ENCODE measurements around the gene ATG7. TPM values are rescaled to one million over a fixed set of nuclear protein-coding genes. Genes with fewer than 3 reads are reported as not detected.
"Not testable (repeated sequence)": the region's sequence is repeated elsewhere in the genome, so short reads cannot be mapped to it uniquely, and the experiment has no call there.

ATG7 gene
- total RNA-seq, 1 donor from 2014 or later, result 17.5 TPM

GRCh38 chr3:11465744-11466616 lies 193.8 kb downstream of the ATG7 start:
- intact Hi-C loops (cut with DNase I), result no loop called here
- DNase-seq (ENCODE audit: missing footprints) (no peak), ATAC-seq (peak; percentile 90)

GRCh38 chr3:11467875-11468274 lies 195.7 kb downstream of the ATG7 start:
- DNase-seq (ENCODE audit: missing footprints) (no peak), ATAC-seq (no peak)
- intact Hi-C loops (cut with DNase I), result no loop called here

- intact Hi-C loops (cut with DNase I), result no loop called here
- ATAC-seq, result no peak
- no peak for DNase-seq (ENCODE audit: missing footprints)
Observed at GRCh38 chr3:11470031-11470853, 198.0 kb downstream of the ATG7 start.

GRCh38 chr3:11475324-11475723 lies 203.1 kb downstream of the ATG7 start:
- DNase-seq (ENCODE audit: missing footprints) (no peak), ATAC-seq (no peak)
- intact Hi-C loops (cut with DNase I), result loop anchor here (5.0 kb wide), 1 partner anchor 37 kb away; no protein-coding TSS in a partner anchor

- no peak for ATAC-seq
- no peak for DNase-seq (ENCODE audit: missing footprints)
- intact Hi-C loops (cut with DNase I), result loop anchor here (5.0 kb wide), 1 partner anchor 36 kb away; no protein-coding TSS in a partner anchor
Observed at GRCh38 chr3:11476735-11477144, 204.5 kb downstream of the ATG7 start.

- intact Hi-C loops (cut with DNase I), result loop anchor here (5.0 kb wide), 1 partner anchor 35 kb away; no protein-coding TSS in a partner anchor
- ATAC-seq (peak; percentile 29), DNase-seq (ENCODE audit: missing footprints) (no peak)
Observed at GRCh38 chr3:11477407-11477911, 205.3 kb downstream of the ATG7 start.

- ATAC-seq, result no peak
- intact Hi-C loops (cut with DNase I), result loop anchor here (5.0 kb wide), 1 partner anchor 34 kb away; no protein-coding TSS in a partner anchor
- DNase-seq (ENCODE audit: missing footprints), result no peak
Observed at GRCh38 chr3:11478167-11478566, 206.0 kb downstream of the ATG7 start.

- intact Hi-C loops (cut with DNase I), result loop anchor here (5.0 kb wide), 1 partner anchor 33 kb away; no protein-coding TSS in a partner anchor
- DNase-seq (ENCODE audit: missing footprints) (no peak), ATAC-seq (no peak)
Observed at GRCh38 chr3:11479221-11479620, 207.0 kb downstream of the ATG7 start.

GRCh38 chr3:11480663-11481298 lies 208.6 kb downstream of the ATG7 start:
- intact Hi-C loops (cut with DNase I), result no loop called here
- no peak for DNase-seq (ENCODE audit: missing footprints)
- peak; percentile 74 for ATAC-seq

- DNase-seq (ENCODE audit: missing footprints) (no peak), ATAC-seq (peak; percentile 93)
- intact Hi-C loops (cut with DNase I), result no loop called here
Observed at GRCh38 chr3:11481556-11481955, 209.4 kb downstream of the ATG7 start.

- DNase-seq (ENCODE audit: missing footprints) (peak; percentile 89), ATAC-seq (peak; percentile 71)
- intact Hi-C loops (cut with DNase I), result no loop called here
Observed at GRCh38 chr3:11482021-11482420, 209.8 kb downstream of the ATG7 start.

GRCh38 chr3:11488356-11488755 lies 216.2 kb downstream of the ATG7 start:
- intact Hi-C loops (cut with DNase I); DNase-seq (ENCODE audit: missing footprints); ATAC-seq: not testable (repeated sequence)

- intact Hi-C loops (cut with DNase I), result no loop called here
- DNase-seq (ENCODE audit: missing footprints) (no peak), ATAC-seq (no peak)
Observed at GRCh38 chr3:11494131-11494916, 222.1 kb downstream of the ATG7 start.

- ATAC-seq, result no peak
- no peak for DNase-seq (ENCODE audit: missing footprints)
Observed at GRCh38 chr3:11495948-11496557, 223.9 kb downstream of the ATG7 start.

GRCh38 chr3:11498177-11498576 lies 226.0 kb downstream of the ATG7 start:
- intact Hi-C loops (cut with DNase I), result no loop called here
- DNase-seq (ENCODE audit: missing footprints), result no peak
- ATAC-seq, result peak; percentile 4

More at GRCh38 chr3:11495948-11496557, 223.9 kb downstream of the ATG7 start:
- intact Hi-C loops (cut with DNase I), result no loop called here

GRCh38 chr3:11498646-11499045 lies 226.4 kb downstream of the ATG7 start:
- ATAC-seq, result peak; percentile 84
- DNase-seq (ENCODE audit: missing footprints), result peak; percentile 78
- intact Hi-C loops (cut with DNase I), result no loop called here

- ATAC-seq (no peak), DNase-seq (ENCODE audit: missing footprints) (no peak)
- intact Hi-C loops (cut with DNase I), result no loop called here
Observed at GRCh38 chr3:11499144-11499543, 226.9 kb downstream of the ATG7 start.

GRCh38 chr3:11502413-11502812 lies 230.2 kb downstream of the ATG7 start:
- DNase-seq (ENCODE audit: missing footprints); ATAC-seq; intact Hi-C loops (cut with DNase I): not testable (repeated sequence)
